Activated CD4-positive, alpha-beta memory T cell treated with anti-CD3 and anti-CD28 coated beads for 36 hours (primary cell): ENCODE measurements around the gene CEACAM3. TPM values are rescaled to one million over a fixed set of nuclear protein-coding genes. Genes with fewer than 3 reads are reported as not detected.

ENCODE experiments used
- CTCF ChIA-PET: fragments of 350-600 bp; sonication (Branson Sonifier 250); formaldehyde crosslinking; loops from one replicate; lab custom pipeline; 2021; ENCODE audit warnings: antibody characterized with exemption, inconsistent platforms; lab: Charles Lee
- POLR2A ChIA-PET: fragments of 350-600 bp; sonication (Branson Sonifier 250); formaldehyde crosslinking; loops from one replicate; lab custom pipeline; 2021; ENCODE audit warnings: antibody characterized with exemption; lab: Charles Lee
- DNase-seq: peaks from one replicate; pipeline ENCODE4 v3.0.0-alpha.2; 2020
- H3K27ac Mint-ChIP-seq: one replicate; pipeline ENCODE4 v1.8.0; 2021; ENCODE audit warnings: mixed read lengths
- H3K27me3 Mint-ChIP-seq: one replicate; pipeline ENCODE4 v1.8.0; 2021; ENCODE audit warnings: mixed read lengths
- H3K36me3 Mint-ChIP-seq: one replicate; pipeline ENCODE4 v1.8.0; 2021; ENCODE audit warnings: mixed read lengths
- H3K4me1 Mint-ChIP-seq: one replicate; pipeline ENCODE4 v1.8.0; 2021; ENCODE audit warnings: low read depth, mixed read lengths
- H3K4me3 Mint-ChIP-seq: one replicate; pipeline ENCODE4 v1.8.0; 2021; ENCODE audit warnings: mild to moderate bottlenecking, mixed read lengths
- H3K9me3 Mint-ChIP-seq: one replicate; pipeline ENCODE4 v1.8.0; 2021; ENCODE audit warnings: mixed read lengths
- intact Hi-C: fragments of 100-400 bp; cut with micrococcal nuclease; formaldehyde crosslinking; loops from one replicate; pipeline ENCODE4 v1.15.1; 2023
- total RNA-seq, 2 experiments: library from RNA; stranded (reverse); gene quantifications; one replicate each; pipeline ENCODE4 v1.2.3, GENCODE V29; 2021

CEACAM3 gene
- total RNA-seq, 2 experiments from 2014 or later: not detected

GRCh38 chr19:41845051-41845590 is 48.7 kb downstream of the CEACAM3 start:
- no peaks in the 10 kb centered on the region for H3K36me3 Mint-ChIP-seq
- no peaks in the 10 kb centered on the region for H3K4me1 Mint-ChIP-seq
- no peak overlapping the region for H3K27ac Mint-ChIP-seq
- POLR2A ChIA-PET: no interaction called here
- CTCF ChIA-PET: interaction anchor here (1.0 kb wide), 1 partner anchor 9 kb away, joined by 4 read pairs; no protein-coding TSS in a partner anchor
- H3K9me3 Mint-ChIP-seq: no peaks in the 10 kb centered on the region
- intact Hi-C loops: no loop called here
- H3K27me3 Mint-ChIP-seq: no peaks in the 10 kb centered on the region
- no peak overlapping the region for H3K4me3 Mint-ChIP-seq
- no peak for DNase-seq

DNA sequence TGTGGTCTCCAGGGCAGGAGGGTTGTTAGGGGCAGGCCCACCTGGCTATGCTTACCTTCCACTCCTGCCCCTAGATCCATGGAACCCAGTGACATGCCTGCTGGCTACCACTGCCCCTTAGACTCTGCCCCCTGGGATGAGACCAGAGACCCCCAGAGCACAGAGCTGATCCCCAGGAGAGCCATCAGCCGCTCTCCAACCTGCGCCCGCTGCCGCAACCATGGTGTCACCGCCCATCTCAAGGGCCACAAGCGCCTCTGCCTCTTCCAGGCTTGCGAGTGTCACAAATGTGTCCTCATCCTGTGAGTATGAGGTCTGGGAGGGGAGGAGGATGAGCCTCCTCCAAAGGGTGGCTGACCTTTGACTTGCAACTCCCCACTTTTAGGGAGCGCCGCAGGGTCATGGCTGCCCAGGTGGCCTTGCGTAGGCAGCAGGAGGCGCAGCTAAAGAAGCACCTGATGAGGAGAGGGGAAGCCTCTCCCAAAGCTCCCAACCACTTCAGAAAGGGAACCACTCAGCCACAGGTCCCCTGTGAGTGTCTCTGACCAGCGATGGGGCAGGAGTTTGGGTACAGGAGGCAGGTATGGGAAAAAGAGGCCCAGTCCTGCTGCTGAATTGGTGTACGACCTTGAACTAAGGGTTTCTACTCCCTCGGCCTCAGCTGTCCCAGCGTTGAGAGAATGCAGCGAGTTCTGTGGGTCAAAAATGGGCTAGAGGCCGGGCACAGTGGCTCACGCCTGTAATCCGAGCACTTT is 51.1 kb downstream of the CEACAM3 start:
- CTCF ChIA-PET: interaction anchor here (0.5 to 1.2 kb wide), 2 partner anchors 11 to 261 kb away, joined by 3 to 5 read pairs; no protein-coding TSS in a partner anchor
- DNase-seq: no peak
- H3K9me3 Mint-ChIP-seq: no peaks in the 10 kb centered on the region
- no peak overlapping the region for H3K27ac Mint-ChIP-seq
- no peak overlapping the region for H3K4me3 Mint-ChIP-seq
- intact Hi-C loops: no loop called here
- no peaks in the 10 kb centered on the region for H3K36me3 Mint-ChIP-seq
- no peaks in the 10 kb centered on the region for H3K4me1 Mint-ChIP-seq
- POLR2A ChIA-PET: no interaction called here
- peaks cover 5% of the 10 kb centered on the region for H3K27me3 Mint-ChIP-seq

DNA sequence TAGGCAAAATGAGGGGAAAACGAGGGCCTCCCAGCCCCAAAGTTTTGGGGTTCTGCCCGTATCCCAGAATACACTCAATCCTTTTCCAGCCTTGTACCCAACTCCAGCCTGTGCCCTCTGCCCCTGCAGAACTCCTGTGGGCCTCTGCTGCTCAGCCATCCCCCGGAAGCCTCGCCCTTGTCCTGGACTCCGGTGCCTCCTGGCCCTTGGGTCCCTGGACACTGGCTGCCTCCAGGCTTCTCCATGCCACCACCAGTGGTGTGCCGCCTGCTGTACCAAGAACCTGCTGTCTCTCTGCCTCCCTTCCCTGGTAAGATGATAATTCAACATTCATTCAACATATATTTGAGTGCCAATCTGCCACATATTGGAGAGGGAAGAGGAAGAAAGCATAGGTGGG is 52.3 kb downstream of the CEACAM3 start:
- Mint-ChIP-seq H3K36me3 (no peaks in the 10 kb centered on the region), H3K4me3 (no peak overlapping the region), H3K4me1 (no peaks in the 10 kb centered on the region), H3K9me3 (no peaks in the 10 kb centered on the region), H3K27me3 (peaks cover 5% of the 10 kb centered on the region), H3K27ac (no peak overlapping the region)
- intact Hi-C loops: no loop called here
- no peak for DNase-seq
- CTCF ChIA-PET: interaction anchor here (2.9 kb wide), 1 partner anchor 10 kb away, joined by 18 read pairs; the partner anchor contains the start of gene RPS19
- POLR2A ChIA-PET: no interaction called here

- intact Hi-C loops: no loop called here
- Mint-ChIP-seq H3K9me3 (no peaks in the 10 kb centered on the region), H3K36me3 (no peaks in the 10 kb centered on the region), H3K4me1 (no peaks in the 10 kb centered on the region), H3K4me3 (no peak overlapping the region), H3K27ac (no peak overlapping the region), H3K27me3 (peaks cover 5% of the 10 kb centered on the region)
- ChIA-PET CTCF (interaction anchor here (2.9 kb wide), 1 partner anchor 10 kb away, joined by 18 read pairs; the partner anchor contains the start of gene RPS19), POLR2A (no interaction called here)
- no peak for DNase-seq
Observed at GRCh38 chr19:41849067-41849466, 52.7 kb downstream of the CEACAM3 start.

GRCh38 chr19:41850381-41850780 is 54.0 kb downstream of the CEACAM3 start:
- Mint-ChIP-seq H3K27ac (no peak overlapping the region), H3K9me3 (no peaks in the 10 kb centered on the region), H3K36me3 (no peaks in the 10 kb centered on the region), H3K27me3 (peaks cover 10% of the 10 kb centered on the region), H3K4me1 (no peaks in the 10 kb centered on the region), H3K4me3 (no peak overlapping the region)
- intact Hi-C loops: no loop called here
- DNase-seq: no peak
- POLR2A ChIA-PET: no interaction called here
- CTCF ChIA-PET: interaction anchor here (0.9 to 3.4 kb wide), 4 partner anchors 9 to 57 kb away, joined by 3 to 18 read pairs (median 9); partner anchors contain the start of gene RPS19

- no peak overlapping the region for H3K27ac Mint-ChIP-seq
- peaks cover 10% of the 10 kb centered on the region for H3K27me3 Mint-ChIP-seq
- ChIA-PET CTCF (interaction anchor here (0.6 to 3.4 kb wide), 5 partner anchors 8 to 1445 kb away, joined by 3 to 18 read pairs (median 8); partner anchors contain the start of gene RPS19), POLR2A (no interaction called here)
- no peaks in the 10 kb centered on the region for H3K9me3 Mint-ChIP-seq
- H3K4me3 Mint-ChIP-seq: no peak overlapping the region
- H3K36me3 Mint-ChIP-seq: no peaks in the 10 kb centered on the region
- no peak for DNase-seq
- H3K4me1 Mint-ChIP-seq: no peaks in the 10 kb centered on the region
- intact Hi-C loops: no loop called here
Observed at GRCh38 chr19:41851456-41851855, 55.1 kb downstream of the CEACAM3 start.

GRCh38 chr19:41853344-41853743 is 57.0 kb downstream of the CEACAM3 start:
- intact Hi-C loops: no loop called here
- ChIA-PET POLR2A (no interaction called here), CTCF (interaction anchor here (3.3 to 3.4 kb wide), 2 partner anchors 18 to 60 kb away, joined by 8 to 13 read pairs; no protein-coding TSS in a partner anchor)
- Mint-ChIP-seq H3K36me3 (no peaks in the 10 kb centered on the region), H3K4me3 (no peak overlapping the region), H3K27me3 (peaks cover 10% of the 10 kb centered on the region), H3K9me3 (no peaks in the 10 kb centered on the region), H3K4me1 (no peaks in the 10 kb centered on the region), H3K27ac (no peak overlapping the region)
- DNase-seq: no peak

DNA sequence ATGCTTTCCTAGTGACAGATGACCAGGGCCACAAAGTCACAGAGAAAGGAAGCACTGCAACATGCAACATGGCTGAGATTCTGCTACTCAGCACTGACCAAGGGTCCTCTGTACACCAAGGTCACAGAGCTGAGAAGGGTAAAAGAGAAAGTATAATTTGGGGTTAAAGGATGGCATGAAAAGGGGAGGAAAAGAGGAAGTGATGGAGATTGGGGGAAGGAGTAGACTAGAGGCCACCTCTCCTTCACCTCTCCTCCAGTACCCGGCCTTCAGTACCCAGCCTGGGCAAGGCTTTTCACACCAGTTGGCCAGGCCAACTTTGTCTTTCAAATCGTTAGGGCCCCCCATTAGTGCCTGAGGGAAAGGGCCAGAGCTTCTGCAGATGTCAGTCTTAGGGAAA is 57.4 kb downstream of the CEACAM3 start:
- CTCF ChIA-PET: interaction anchor here (3.3 to 3.4 kb wide), 2 partner anchors 18 to 61 kb away, joined by 8 to 13 read pairs; no protein-coding TSS in a partner anchor
- no peaks in the 10 kb centered on the region for H3K9me3 Mint-ChIP-seq
- POLR2A ChIA-PET: no interaction called here
- no peaks in the 10 kb centered on the region for H3K4me1 Mint-ChIP-seq
- intact Hi-C loops: no loop called here
- no peak for DNase-seq
- no peak overlapping the region for H3K4me3 Mint-ChIP-seq
- H3K27ac Mint-ChIP-seq: no peak overlapping the region
- H3K27me3 Mint-ChIP-seq: peaks cover 10% of the 10 kb centered on the region
- no peaks in the 10 kb centered on the region for H3K36me3 Mint-ChIP-seq

DNA sequence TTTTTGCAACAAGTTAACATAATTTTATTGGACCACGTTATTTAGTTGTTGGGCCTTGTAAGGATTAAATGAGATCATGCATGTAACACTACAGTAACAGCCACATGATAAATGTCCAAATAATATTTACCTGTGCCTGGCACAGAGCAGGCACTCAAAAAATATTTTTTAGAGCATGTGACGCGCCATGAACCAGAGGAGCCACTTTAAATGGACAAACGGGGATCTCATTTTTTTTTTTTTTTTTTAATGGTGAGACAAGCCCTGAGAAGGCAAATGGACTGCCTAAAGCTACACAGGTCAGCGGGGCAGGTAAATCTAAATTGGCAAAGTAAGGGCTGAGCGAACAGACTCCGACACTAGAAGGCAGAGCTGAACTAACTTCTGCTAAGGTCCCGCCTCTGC is 62.8 kb downstream of the CEACAM3 start:
- H3K4me3 Mint-ChIP-seq: peak overlapping the region; percentile 87
- H3K36me3 Mint-ChIP-seq: peaks cover 37% of the 10 kb centered on the region
- H3K9me3 Mint-ChIP-seq: no peaks in the 10 kb centered on the region
- peaks cover 37% of the 10 kb centered on the region for H3K4me1 Mint-ChIP-seq
- POLR2A ChIA-PET: interaction anchor here (0.6 to 4.5 kb wide), 10 partner anchors 9 to 420 kb away, joined by 3 to 68 read pairs (median 8); partner anchors contain the start of genes DMAC2 and RABAC1
- H3K27me3 Mint-ChIP-seq: peaks cover 5% of the 10 kb centered on the region
- intact Hi-C loops: loop anchor here (1.0 to 2.0 kb wide), 4 partner anchors 28 to 100 kb away; partner anchors contain the start of gene RABAC1
- peak overlapping the region; percentile 94 for H3K27ac Mint-ChIP-seq
- CTCF ChIA-PET: interaction anchor here (0.6 to 4.2 kb wide), 19 partner anchors 9 to 495 kb away, joined by 3 to 51 read pairs (median 4); partner anchors contain the start of genes B9D2, ERFL and RABAC1
- DNase-seq: no peak

- intact Hi-C loops: loop anchor here (1.0 to 2.0 kb wide), 5 partner anchors 11 to 99 kb away; partner anchors contain the start of gene RABAC1
- CTCF ChIA-PET: interaction anchor here (0.6 to 4.2 kb wide), 21 partner anchors 10 to 496 kb away, joined by 3 to 51 read pairs (median 4); partner anchors contain the start of genes B9D2, ERFL and RABAC1
Observed at GRCh38 chr19:41859618-41860418, 63.4 kb downstream of the CEACAM3 start, which contains the start of gene RPS19. Gene RPS19 (plus strand): TSS chr19:41860255. CDS start chr19:41860775, 520 bp downstream.

More at GRCh38 chr19:41859618-41860418, 63.4 kb downstream of the CEACAM3 start, which contains the start of gene RPS19:
- Mint-ChIP-seq H3K27ac (peak within 1 kb of the TSS; percentile 94), H3K27me3 (no peaks in the 10 kb centered on the region), H3K4me3 (peak within 1 kb of the TSS; percentile 87), H3K36me3 (peaks cover 43% of the 10 kb centered on the region), H3K9me3 (no peaks in the 10 kb centered on the region), H3K4me1 (peaks cover 43% of the 10 kb centered on the region)
- DNase-seq: peak; percentile 99
- POLR2A ChIA-PET: interaction anchor here (0.6 to 4.5 kb wide), 12 partner anchors 9 to 420 kb away, joined by 3 to 68 read pairs (median 5); partner anchors contain the start of genes CD79A, DMAC2 and RABAC1
